HG02943 (cell line): ENCODE results near the gene CHST12.
"Not testable (repeated sequence)": the region's sequence is repeated elsewhere in the genome, so short reads cannot be mapped to it uniquely, and the experiment has no call there.

ENCODE experiments used
- ATAC-seq: cut with Tn5 transposase; IDR thresholded peaks from one replicate; pipeline ENCODE4 v1.9.1; 2021; ENCODE audit warnings: mild to moderate bottlenecking, low read depth, moderate library complexity; ENCODE audit not compliant: unreplicated experiment

CHST12 gene

DNA sequence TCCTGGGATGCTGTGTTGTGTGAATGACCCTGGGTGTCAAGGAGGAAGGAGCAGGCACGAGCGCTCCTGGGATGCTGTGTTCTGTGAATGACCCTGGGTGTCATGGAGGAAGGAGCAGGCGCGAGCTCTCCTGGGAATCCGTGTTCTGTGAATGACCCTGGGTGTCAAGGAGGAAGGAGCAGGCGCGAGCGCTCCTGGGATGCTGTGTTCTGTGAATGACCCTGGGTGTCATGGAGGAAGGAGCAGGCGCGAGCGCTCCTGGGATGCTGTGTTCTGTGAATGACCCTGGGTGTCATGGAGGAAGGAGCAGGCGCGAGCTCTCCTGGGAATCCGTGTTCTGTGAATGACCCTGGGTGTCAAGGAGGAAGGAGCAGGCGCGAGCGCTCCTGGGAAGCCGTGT is 25.9 kb upstream of the CHST12 start:
- not testable (repeated sequence) for ATAC-seq

DNA sequence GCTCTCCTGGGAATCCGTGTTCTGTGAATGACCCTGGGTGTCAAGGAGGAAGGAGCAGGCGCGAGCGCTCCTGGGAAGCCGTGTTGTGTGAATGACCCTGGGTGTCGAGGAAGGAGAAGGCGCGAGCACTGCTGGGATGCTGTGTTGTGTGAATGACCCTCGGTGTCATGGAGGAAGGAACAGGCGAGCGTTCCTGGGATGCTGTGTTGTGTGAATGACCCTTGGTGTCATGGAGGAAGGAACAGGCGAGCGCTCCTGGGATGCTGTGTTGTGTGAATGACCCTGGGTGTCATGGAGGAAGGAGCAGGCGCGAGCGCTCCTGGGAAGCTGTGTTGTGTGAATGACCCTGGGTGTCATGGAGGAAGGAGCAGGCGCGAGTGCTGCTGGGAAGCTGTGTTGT is 25.3 kb upstream of the CHST12 start:
- ATAC-seq: not testable (repeated sequence)

DNA sequence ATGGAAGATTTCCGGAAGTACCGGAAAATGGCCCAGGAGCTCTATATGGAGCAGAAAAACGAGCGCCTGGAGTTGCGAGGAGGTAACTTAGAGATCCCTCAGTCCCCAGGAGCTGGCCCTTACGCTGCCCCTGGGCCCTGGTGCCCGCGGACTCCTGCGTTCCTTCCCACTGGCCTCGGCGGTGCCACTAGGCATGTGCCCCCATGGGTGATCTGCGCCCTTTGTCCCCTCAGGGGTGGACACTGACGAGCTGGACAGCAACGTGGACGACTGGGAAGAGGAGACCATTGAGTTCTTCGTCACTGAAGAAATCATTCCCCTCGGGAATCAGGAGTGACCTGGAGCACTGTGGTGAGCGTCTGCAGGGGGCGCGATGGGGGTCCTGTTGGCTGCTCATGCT is 24.2 kb upstream of the CHST12 start:
- ATAC-seq: no peak

DNA sequence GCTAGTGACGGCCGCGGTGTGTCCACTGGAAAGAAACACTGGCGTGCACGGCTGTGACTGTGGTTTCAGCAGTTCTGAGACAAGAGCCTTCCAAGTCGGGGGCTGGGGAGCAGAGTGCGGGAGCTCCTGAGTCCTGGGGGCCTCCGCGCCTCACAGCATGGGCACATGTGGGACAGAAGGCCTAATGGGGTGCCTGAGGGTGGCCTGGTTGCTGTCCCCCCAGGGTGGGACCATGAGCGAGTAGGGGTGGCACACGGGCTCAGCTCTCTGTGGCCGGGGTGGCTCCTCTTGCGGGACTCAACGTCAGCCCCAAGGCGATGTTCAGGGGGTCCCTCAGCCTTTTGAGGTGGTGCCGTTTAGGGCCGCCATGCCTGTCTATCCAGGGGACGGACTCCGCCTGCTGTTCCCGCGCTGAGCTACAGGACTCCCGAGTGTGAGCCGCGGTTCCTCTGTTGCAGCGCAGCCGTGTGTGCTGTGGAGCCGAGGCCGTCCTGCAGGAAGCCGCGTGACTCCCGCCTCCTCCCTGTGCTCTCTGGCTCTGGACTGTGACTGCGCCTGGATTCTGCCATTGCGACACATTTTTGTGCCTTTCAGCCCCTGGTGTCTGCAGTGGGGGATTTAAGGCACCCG is 23.5 kb upstream of the CHST12 start:
- ATAC-seq: no peak

DNA sequence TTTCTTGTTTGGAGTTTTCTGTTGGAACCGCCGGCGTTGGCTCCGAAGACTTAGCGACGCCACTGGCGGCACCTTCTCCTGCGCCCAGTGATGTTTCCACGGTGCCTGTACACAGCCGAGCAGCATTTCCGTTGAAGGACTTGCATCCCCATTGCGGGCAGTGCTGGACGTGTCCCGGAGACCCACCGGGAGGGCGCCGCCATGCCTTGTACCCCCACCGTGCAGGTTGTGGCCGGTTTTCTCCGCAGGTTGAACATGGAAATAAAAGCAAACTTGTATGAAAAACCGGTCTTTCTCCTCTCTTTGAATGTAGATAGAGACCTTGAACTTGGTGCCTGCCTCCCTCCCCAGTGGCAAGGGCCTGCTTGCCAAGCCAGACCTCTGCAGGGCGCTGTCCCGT is 22.9 kb upstream of the CHST12 start:
- no peak for ATAC-seq

DNA sequence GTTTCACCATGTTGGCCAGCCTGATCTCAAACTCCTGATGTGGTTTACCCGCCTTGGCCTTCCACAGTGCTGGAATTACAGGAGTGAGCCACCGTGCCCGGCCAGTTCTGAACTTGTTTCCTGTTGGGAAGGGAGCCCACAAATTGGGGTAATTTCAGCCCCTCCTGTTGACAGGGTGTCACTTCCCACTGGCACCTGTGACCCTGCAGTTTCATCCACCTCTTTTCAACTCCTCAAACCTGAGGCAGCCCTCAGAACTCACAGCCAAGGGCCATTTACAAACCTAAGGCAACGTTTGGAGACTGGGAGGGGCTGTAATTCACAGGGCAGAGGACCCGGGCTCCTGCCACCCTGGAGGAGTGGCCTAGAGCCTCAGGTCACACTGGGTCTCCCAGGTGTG is 22.2 kb upstream of the CHST12 start:
- no peak for ATAC-seq

DNA sequence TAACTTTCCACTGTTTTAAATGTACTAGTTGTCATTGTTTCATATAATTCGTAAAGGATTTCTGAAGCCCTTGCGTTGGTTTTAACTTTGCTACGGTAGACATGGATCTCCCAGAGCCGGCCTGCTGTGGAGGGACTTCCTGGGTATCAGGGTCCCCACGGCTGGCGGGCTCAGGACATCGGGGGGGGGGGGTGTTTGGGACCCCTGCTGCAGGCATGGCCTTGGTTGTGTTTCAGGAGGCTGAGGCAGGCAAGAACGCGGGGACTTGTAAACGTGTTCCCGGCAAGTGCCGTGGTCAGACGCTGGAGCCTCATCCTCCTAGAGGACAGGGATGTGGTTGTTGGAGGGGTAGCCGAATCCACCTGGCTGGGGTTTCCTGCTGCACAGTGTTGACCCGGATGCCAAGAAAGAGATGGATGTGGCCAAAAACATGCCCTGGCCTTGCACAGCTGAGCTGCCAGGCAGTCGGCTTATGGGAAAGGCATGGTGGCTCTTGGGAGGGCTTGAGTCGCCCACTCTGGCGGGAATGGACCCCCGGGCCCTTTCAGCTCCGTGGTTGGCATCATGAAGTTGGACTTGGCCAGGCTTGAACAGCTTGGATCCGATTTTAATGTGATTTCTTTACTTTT is 21.4 kb upstream of the CHST12 start:
- no peak for ATAC-seq

DNA sequence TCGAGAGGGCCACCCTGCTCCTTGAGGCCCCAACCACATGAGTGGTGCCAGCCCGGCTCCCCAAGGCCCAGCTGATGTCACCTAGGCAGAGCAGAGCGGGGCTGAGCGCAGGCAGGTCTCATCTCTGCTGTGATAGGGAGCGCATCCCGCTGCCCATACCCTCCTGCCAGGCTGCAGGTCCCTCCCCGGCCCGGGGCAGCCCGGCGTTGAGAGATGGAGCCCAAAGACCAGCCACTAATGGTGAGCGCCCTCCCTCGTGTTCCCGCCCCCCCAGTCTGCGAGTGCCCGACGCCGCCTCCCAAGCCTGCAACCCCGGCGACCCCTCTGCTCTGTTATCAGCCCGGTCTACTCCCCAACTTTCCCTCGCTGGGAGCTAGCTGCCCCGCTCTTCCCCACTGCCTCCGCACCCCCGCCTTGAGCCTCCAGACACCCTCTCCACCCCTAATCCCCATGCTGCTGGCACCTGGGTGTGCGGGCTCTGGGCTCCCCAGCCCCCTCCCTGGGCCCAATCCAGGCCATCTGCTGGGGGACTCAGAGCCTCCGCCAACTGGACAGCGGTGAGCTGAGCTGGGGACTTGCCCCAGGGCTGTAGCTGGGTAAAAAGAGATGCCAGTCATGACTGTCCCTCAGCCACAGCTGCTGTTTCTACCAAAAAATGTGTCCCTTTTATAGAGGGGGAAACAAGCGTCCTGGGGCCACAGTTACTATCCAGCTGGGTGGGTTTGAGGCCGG is 19.7 kb upstream of the CHST12 start:
- no peak for ATAC-seq

DNA sequence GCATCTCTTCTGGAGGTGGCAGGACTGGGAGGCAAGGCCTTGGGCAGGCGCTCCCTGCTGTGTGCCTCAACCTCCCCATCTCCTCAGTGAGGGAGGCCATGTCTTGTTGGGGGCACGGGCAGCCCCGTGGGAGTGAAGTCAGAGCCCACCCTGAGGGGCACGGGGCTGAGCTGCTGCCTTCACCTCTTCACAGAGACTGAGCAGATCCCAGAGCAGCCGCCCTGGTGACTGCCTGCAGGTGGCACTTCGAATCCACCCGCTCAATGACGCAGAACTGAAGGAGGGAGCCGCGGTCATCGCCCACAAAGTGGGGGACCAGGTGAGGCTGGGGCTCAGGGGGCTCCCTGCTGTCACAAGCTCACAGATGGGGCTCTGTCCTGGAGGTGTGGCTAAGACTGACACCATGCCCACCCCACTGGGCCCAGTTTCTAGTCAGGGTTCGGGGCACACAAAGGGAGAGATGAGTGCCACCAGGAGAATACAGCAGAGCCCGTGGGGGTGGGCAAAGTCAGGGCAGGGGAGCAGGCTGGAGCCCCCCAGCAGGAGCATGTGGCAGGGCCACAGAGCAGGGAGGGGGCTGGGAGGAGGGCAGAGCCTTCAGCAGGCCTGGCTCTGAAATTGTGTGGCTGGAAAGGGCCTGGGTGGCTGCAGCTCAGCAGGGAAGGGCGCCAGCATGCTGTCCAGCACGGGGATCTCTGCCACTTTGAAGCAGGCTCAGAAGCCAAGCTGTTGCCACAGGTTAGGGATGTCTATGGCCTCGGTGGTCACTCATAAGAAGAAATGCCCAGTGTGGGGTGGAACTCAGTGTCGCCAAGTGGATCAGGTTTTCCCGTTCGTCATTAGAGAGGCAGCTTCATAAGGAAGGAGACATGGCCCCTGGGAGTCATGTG is 18.8 kb upstream of the CHST12 start:
- ATAC-seq: no peak

DNA sequence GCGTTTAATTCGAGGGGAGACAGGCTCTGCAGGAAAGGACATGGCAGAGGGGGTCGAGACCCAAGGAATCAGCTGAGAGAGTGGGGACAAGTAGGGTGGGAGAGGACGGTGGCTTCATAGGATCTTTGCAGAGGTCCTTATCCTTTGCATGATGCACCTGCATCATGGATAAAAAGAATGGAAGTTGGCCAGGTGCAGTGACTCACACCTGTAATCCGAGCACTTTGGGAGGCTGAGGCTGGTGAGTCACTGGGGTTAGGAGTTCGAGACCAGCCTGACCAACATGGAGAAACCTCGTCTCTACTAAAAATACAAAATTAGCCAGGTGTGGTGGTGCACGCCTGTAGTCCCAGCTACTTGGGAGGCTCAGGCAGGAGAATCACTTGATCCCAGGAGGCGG is 17.3 kb upstream of the CHST12 start:
- not testable (repeated sequence) for ATAC-seq

DNA sequence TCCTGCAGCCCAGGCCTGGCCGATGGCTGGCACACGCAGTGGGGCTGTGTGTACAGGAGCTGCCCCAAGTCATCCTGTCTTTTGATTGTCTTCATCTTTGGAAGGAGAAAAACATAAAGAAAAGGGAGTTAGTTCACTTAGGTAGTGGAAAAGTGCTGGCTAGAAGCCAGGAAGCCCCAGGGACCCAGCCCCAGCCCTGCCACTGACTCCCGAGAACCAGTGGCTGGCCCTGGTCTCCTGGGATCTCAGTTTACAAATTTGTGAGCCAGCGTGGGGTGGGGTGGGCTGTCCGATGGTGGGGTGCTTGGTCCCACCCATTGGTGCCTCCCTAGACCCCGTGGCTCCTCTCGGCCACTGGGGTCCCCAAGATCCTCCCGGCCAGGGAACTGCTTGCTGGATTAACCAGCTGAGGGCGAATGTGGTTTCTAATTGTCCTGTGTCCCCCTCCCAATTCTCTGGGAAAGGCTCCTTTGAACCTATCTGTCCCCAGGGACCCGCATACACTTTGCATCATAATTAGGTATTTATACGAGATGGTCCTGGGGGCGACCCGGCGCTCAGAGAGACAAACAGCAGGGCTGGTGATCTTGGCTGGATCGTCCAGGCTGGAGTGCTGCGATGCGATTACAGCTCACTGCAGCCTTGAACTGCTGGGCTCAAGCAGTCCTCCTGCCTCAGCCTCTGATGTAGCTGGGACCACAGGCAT is 16.3 kb upstream of the CHST12 start:
- ATAC-seq: no peak

DNA sequence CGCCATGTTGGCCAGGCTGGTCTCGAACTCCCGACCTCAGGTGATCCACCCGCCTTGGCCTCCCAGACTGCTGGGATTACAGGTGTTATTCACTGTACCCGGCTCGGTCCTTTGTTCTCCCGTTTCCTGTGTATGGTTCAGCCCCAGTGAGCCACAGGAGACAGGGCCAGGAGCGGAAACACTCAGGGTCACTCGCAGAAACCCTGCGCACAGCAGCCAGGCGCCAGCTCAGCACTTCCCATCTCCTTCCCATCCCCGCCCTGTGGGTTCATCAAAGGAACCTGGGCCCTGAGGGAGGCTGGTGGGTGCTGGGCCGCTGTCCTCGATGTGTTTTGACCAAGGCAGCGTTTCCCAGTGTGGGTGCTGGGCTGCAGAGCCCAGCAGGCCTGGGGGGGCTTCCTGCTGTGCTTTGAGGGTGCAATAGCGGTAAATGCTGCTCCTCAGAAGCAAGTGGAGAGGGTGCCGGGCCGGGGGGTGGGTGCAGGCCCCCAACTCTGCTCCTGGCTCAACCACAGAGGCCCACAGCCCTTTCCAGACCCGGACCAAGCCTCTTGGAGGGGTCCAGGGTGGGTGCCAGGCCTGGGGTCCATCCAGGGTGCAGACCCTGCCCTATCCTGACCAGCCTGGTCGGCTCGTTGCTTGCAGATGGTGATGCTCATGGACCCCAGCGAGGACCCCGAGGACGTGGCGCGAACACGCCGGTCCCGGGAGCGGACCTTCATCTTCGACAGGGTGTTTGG is 15.3 kb upstream of the CHST12 start:
- ATAC-seq: no peak

DNA sequence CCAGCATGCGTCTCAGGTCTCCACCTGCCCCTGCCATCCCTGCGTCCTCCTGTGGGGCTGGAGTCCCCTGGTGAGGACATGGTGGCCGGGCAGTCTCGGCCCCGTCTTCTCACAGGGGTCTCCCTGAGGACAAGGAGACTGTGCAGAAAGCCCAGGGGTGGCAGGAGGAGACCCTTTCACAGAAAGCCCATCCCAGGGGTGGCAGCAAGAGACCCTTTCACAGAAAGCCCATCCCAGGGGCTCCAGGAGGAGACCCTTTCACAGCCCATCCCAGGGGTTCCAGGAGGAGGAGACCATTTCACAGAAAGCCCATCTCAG is 14.8 kb upstream of the CHST12 start:
- ATAC-seq: no peak

DNA sequence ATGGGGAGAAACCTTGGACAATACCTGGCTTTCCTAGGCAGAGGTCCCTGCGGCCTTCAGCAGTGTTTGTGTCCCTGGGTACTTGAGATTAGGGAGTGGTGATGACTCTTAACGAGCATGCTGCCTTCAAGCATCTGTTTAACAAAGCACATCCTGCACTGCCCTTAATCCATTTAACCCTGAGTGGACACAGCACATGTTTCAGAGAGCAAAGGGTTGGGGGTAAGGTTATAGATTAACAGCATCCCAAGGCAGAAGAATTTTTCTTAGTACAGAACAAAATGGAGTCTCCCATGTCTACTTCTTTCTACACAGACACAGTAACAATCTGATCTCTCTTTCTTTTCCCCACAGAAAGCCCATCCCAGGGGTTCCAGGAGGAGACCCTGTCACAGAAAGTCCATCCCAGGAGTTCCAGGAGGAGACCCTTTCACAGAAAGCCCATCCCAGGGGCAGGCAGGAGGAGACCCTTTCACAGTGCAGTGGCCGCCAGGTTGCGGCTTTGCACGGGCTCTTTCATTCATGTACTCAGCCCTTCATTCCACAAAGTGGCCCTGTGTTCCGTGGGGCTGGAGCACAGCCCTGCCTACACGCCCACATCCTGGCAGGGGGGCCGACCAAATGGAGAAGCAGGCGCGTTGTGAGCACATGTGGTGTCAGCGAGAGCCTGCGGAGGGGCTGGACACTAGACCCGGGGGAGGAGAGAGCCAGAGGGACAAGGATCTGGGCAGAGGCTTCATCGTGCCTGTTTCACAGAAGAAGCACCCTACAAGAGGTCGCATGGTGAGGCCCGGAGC is 13.2 kb upstream of the CHST12 start:
- not testable (repeated sequence) for ATAC-seq

DNA sequence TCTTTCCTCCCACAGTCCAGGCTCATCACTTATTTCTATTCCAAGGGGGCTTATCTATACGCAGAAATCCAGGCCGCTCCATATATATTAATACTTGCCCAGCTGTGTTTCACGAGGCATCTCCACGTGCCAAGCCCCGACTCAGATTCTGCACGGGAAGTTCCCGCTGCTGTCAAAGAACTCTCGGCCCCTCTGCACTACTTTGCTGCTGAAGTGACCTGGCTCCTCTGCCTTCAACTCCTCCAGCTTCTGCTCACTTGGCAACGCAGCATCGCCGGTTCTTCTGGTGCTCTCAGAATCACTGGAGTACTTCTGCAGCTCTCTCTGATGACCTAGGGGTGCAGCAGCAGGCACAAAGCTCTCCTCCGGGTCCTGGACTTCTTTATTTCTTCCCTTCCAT is 9.7 kb upstream of the CHST12 start:
- ATAC-seq: no peak

DNA sequence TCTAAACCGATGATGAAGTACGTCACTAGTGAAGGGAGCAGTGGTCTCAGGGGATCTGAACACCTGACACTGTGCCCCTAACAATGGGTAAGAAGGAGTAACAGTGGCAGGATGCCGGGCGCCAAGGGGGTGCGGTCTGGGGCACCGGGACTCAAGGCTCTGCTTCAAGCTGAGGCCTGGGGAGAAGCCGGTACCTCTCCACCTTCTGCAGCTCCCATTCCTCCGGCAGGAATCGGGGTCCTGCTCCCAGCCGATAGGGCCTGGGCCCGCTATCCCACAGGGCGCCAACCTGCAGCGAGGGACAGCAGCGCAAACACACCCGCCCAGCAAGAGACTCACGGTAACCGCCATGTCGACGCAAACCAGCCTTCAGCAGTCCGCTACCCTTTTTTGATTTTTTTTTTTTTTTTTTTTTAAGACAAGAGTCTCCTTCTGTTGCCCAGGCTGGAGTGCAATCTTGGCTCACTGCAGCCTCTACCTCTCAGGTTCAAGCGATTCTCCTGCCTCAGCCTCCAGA is 8.8 kb upstream of the CHST12 start:
- no peak for ATAC-seq

DNA sequence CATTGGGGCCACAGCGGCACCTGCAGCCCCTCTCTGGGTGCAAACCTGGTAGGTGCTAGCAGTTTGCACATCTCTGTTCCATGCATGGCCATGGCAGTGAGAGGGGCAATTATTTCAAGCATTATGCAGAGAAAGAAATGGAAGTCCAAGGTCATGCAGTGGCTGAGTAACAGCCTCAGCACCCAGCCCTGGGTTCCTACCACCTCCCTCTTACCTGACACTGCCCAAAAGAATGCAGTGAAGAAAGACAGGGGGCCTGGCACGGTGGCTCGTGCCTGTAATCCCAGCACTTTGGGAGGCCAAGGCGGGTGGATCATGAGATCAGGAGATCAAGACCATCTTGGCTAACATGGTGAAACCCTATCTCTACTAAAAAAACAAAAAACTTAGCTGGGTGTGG is 4.9 kb upstream of the CHST12 start:
- ATAC-seq: no peak

DNA sequence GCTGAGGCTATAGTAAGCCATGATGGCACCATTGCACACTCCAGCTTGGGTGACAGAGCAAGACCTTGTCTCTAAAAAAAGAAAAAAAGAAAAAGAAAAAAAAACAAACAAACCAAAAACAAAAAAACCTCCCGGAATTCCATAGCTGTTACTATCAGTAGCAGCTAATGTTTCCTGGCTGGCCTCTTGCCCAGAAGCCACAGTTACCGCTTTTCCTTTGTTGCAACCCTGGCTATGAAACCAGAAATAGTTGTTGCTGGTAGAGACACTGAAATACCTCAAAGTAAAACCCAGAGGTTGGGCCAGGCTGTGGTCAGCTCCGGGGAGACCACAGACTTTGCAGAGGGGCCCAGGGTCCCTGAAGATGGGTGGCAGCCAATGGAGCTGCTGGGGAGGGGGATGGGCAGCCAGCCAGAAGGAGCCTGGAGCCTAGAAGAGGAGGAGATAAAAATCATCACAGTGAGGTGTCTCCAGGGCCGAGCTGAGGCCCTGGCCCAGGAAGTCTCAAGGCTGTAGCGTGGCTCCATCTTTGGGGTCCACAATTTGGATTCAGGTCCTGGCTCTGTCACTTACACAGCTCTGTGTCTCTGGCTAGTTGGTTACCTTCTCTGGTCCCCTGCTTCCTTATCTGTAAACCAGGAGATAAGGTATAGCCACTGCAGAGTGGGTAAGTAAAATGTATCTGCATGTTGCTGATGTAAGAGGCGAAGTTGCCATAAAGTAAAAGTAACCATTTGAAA is 3.4 kb upstream of the CHST12 start:
- no peak for ATAC-seq
